UCSD-AML1 (cell line): ENCODE results near the gene BEST4.
"Not testable (repeated sequence)": the region's sequence is repeated elsewhere in the genome, so short reads cannot be mapped to it uniquely, and the experiment has no call there.

Experiments
- DNase-seq: peaks from one replicate; lab custom pipeline; 2025; ENCODE audit not compliant: unreplicated experiment; lab: John Stamatoyannopoulos, UW

The BEST4 gene

DNA sequence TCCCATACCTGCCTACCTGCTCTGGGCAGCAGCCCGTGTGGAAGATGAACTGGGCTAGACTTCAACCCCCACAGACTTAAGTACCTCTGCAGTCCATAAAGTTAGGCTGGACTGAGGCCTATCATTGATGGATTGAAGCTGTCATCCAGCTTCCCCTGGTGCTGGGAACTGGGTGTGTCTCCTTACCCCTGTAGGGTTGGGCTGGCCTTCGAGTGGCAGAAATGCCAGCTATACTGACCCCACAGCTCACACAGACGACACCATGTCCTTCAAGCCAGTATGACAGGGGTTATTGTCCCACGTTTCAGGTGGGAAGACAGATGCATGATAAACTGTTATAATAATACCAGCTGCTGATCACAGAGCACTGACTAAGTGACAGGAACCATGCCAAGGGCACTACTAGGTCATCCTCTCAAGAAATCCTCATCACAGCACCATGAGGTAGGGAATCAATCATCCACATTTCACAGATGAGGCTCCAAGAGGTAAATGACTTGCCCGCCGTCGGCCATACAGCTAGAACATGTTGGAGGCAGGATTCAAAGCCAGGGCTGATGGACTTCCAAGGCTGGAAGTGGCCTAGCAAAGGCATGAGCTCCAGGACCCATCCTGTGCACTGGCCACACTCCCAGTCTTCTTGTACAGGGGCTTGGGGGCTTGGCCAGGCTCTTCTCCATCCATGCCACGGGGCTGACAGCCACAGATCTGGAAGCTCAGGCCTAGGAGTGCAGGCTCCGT lies at the start of gene BEST4:
Gene BEST4, minus strand, starts transcription at position 51 of the 741 bp plus-strand sequence. CDS start 465 bp downstream, outside the sequence.
- DNase-seq = no peak

DNA sequence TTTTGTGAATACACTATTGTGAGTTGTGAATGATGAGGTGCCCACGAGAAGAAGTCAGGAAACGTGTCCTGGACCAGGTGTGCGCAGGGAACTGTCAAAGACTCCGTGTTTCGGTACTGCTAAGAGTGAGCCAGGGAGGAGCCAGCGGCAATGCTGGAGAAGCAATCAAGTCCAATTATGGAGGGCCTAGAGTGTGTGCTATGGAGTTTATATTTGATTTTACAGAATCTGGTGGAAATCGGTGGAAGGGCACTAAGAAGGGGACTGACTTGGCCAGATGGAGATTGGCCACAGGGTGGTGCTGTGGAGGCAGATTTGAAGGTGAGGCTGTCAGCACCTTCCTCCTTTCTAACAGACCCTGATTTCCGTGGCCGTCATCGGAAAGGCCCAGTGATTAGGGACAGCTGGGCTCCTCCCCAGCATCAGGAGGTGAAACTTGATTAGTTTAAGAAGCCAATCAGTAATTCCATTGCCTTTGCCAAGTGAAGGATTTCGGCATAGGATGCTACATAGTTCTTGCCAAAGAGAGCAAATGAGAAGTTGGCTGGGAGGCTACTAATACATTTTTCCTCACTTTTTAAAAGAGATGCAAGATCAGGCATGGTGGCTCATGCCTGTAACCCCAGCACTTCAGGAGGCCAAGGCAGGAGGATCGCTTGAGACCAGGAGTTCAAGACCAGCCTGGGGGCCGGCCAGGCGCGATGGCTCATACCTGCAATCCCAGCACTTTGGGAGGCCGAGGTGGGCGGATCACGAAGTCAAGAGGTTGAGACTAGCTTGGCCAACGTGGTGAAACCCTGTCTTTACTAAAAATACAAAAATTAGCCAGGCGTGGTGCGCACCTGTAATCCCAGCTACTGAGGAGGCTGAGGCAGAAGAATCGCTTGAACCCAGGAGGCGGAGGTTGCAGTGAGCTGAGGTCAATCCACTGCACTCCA lies 48.0 kb upstream of the BEST4 start:
- peak; percentile 82 for DNase-seq

DNA sequence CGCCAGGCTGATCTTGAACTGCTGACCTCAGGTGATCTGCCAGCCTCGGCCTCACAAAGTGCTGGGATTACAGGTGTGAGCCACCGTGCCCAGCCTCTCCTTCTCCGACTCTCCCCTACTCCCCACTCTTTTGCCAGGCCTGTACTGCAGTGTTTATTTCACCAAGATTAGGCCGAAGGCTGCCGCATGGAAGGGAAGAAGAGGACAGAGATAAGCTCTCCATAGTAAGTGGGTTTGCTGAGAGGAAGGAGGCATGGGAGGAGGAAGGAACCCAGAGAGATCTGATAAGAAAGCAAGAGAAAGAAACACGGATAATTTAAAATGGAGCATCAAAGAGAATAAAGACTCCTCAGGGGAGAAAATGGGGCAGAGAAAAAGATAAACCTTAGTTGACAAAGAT lies 46.4 kb upstream of the BEST4 start:
- no peak for DNase-seq

DNA sequence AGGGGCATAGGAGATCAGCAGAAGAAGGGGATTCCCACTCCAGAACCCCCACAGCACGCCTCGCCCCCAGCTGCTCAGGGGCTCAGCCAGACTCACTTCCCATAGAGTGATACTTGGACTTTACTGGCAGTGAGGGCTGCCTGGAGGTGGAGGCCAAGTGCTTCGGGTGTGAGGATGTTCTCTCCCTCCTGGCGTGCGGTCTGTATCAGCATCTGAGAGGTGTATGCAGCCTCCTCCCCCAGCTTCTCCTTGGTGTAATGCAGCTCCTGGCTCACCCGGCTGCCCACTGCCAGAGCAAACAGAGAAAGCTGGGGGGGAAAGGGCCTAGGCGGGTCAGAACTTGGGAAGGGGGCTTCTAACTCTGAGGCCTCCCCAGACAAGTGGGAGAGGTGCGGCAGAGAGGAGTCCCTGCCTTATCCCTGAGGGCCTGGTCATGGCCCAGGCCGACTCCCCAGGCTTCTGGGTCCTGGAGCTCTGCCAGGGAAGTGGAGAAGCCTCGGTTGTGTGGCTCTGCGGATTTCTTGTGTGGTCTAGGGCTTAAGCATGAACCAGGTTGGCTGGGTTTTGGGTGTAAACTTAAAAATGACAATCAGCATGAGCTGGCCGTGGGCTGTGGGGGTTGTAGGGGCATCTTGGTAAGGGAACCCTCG lies 44.2 kb upstream of the BEST4 start:
- DNase-seq = no peak

DNA sequence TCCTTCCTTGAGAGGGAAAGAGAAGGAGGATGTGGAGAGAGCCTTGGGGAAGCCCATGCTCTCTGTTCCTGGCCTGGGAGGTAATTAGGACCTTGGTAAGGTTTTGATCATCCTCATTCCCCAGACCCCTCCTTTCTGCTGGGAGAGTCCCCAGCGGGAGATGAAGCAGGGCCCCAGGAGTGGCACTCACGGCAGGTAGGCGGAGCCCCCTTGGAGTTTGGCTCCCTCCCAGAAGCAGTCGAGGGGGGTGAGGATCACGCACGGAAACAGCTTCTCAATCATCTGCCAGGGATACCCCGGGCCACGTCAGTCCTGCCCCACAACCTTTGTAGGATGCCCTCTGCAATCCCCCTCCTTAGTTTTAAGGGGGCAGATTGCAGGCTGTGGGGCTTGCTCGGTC lies 43.5 kb upstream of the BEST4 start:
- DNase-seq = no peak

DNA sequence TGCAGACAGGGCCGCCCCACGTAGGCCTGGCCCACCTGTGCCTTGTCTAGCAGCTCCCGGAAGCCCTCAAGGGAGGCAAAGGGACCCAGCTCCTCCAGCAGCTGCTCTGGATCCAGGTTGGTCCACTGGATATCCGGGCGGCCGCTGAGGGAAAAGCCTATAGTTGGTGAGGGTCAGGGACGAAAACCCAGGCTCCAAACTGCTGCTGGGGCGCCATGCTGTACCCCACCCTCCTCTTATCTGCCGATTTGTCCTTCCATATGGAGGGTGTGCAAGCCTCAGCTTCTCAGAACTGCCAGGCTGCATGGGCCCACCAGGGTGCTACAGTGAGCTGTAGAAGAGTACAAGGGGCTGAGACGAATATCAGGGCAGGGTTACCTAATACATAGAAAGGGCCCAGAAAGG lies 42.9 kb upstream of the BEST4 start:
- DNase-seq = no peak

DNA sequence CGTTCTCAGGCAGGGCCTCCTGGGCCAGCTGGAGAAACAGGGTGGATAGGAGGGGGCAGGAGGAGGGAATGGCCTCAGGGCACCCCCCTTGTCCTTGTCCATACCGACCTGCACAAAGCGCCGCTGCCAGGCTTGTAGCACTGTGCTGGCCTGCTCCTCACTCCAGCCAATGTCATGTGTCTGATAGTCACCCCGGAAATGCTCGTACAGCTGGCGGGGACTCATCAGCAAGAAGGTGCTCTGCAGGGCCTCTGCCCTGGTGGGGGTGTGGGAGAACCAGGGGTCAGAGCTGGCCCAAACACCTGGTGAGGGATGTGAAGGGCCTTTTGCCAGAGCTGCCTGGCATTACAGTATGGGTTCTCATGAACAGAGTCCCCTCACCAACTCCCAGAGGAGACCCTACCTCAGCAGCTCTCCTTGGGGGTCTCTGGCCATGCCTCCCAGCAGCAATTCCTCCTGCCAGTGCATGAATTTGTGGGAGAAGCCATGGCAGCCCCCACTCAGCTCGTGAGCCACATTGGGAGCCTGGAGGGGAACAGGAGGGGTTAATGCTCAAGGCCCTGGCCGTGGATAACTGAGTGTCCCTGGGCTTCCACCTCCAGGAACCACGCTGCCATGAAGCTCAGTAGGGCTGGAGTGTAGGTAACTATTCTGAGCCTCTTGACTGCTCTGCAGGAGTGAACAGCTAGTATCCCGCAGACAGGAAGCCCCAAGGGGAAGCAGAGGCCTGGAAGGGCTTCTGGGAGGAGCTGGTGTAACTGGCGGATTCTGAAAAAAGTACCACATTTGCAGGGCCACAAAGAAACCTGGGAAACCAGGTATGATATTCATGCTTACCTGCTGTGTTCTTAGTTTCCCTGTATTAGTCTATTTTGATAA lies 41.8 kb upstream of the BEST4 start:
- peak; percentile 53 for DNase-seq

DNA sequence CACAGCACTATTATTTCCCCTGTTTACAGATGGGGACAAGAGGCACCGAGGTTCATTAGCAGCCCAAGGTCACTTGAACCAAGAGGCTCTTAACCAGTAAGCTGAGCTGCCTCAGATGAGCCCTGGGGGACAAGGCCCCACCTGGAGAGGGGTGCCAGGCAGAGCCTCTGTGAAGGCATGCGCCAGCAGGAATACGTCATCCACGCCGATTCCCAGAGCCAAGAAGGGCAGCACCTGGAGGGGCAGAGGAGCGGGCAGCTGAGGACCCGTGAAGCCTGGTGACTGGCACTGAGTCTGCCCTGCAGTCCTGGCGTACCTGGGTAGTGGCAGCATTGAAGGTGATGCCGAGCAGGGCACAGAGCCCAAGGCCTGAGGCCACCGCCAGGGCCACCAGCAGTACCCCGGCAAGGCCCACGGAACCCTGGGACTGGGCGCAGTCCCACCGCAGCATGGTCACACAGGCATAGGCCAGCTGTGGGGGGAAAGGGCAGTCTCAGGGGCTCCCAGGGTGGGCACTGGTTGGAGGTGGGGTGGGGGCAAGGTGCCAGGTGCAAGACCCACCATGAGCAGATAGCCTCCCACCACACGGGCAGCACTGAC lies 41.0 kb upstream of the BEST4 start:
- DNase-seq = no peak

DNA sequence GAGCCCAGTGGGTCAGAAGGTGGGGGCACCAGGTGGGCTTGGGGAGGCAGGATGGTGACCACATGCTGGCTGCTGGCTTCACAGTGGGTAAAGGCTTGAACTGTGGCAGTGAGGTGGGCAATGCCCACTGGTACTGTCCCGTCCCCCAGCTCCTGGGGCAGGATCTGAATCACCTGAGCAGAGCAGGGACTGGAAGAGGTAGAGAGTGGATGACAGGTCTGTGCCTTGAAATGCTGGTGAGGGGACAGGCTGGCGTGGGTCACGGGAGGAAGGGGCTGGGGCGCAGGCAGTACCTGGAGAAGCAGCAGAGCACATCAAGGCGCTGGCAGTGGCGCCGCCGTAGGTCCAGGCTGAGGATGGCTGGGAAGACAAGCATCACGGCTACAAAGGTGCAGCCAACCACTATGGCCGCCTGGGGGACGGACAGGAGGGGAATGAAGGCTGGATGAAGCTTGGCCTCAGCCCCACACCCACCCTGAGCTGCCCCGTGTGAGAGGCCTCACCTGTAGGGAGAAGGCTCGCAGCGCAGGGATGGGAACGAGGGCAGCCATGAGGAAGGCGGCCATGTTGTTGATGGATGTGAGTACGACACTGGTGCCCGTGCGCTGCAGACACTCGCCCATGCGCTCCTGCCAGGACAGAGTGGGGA lies 40.2 kb upstream of the BEST4 start:
- DNase-seq = no peak

DNA sequence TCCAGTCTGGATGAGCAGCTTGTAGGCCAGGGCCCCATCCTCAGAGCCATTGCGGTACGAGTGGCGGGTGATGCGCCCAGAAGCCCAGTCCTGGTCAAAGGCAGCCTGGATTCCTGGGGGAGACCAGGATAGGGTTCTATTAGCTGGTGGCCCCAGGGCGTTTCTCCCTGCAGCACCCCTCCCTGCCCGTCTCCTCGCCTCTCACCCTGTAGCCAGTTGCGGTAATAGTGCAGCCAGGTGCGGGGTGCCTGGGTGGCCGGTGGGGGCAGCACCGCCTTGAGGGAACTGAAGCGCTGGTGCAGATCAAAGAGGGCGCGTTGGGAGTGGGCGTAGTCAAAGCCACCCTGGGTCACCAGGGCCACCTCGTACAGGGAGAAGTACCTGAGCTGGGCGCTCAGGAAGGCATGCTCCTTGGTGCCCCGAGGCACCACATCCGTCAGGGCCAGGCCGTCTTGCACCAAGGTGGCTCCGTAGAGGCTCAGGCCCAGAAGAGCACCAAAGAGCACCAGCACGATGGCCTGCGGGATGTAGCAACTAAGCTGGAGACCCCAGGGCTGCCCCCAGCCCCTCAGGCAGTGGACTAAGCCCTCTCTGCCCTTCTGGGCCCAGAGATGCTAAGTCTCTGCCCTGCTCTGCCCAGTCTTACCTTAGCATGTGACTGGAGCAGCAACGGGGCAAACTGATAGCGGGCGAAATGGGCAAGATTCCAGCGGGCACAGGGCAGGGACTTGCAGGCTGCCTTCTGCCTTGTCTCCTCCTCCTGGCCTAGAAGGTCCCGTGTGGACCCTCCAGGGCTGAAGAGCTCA lies 39.4 kb upstream of the BEST4 start:
- no peak for DNase-seq

DNA sequence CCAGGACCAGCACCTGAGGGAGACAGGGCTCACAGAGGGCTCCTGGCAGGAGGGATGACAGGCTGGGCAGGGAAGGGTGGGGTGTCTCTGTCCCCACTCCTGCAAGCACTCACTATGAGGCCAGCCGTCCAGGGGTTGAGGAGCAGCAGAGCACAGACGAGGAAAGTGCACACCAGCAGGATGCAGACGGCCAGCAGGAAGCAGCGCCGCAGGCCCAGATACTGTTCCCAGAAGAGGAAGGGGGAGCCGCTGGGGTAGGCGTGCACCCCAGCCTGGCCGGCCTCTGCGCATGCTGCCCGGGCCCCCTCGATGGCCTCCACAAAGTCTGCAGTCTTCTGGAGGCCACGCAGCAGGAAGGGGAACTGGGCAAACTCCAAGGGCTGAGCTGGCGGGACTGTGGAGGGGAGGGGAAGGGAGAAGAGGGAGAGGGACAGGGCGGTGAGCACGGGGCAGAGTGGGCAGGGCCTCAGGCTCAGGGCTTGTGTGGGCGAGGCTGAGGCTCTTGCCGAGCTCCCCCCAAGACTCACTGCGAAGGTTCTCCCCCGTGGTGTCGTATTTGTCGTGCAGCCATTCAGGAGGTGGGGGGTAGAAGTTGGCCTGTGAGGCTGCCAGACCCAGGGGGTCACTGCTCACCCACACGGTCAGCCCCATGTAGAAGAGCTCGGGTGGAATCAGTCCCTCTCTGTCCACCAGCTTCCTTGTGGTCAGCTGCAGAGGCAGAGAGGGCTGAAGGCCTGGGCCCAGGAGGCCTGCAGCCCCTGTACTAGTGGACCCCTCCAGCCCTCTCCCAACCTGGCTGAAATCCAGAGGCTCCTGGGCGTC lies 38.6 kb upstream of the BEST4 start:
- DNase-seq = peak; percentile 87

DNA sequence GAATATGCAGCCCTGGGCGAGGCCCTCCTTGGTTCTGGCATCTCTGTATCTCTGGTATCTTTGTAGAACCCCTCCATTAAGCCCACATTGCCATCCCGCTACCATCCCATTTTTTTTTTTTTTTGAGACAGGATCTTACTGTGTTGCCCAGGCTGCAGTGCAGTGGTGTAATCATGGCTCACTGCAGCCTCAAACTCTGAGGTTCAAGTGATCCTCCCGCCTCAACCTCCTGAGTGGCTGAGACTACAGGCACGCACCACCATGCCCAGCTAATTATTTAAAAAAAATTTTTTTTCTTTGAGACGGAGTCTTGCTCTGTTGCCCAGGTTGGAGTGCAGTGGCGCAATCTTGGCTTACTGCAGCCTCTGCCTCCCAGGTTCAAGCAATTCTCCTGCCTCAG lies 36.4 kb upstream of the BEST4 start:
- DNase-seq = not testable (repeated sequence)

DNA sequence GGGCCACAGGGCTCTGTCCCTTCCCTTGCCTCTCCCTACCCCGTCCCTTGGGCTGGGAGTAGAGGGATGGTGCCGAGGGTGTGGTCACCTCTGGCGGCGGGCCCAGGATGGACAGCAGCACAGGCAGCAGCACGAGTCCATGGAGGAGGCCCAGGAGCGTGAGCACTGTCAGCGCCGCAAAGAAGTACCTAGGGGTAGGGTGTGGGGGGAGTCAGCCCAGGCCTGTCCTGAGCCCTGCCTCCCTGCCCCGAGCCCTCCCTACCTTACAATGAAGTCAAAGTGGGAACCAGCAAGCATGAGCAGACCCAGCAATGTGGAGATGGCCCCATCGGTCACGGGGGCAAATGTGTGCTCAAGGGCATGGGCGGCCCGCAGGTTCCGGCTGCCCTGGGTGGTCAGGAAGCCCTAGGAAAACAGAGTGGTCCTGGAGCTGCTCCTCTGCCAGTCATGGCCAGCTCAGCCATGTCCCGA lies 35.0 kb upstream of the BEST4 start:
- no peak for DNase-seq

DNA sequence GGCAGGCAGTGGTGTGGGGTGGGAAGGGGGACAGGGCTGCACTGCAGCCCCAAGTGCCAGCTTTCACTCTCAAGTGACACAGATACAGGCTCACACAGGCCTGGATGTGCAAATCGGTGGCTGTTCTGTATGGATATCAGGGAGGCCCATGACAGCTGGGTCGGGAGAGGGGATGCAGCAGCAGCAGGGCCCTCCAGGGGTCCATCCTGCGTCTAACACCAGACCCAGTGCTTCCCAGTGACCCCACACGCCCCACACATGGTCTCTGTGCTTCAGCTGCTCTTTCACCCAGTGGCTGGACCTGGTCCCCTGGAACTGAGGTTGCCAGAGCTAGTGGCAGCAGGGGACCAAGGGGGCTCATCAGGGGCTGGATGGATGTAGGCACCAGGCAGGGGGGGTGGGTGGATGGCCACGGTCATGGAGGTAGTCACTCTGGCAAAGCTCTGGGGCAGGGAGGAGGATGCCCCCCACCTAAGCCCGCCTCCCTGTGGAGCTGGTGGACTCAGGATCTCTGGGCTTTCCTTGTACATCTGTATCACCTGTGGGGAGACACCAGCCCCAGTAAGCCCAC lies 34.2 kb upstream of the BEST4 start:
- DNase-seq = no peak

DNA sequence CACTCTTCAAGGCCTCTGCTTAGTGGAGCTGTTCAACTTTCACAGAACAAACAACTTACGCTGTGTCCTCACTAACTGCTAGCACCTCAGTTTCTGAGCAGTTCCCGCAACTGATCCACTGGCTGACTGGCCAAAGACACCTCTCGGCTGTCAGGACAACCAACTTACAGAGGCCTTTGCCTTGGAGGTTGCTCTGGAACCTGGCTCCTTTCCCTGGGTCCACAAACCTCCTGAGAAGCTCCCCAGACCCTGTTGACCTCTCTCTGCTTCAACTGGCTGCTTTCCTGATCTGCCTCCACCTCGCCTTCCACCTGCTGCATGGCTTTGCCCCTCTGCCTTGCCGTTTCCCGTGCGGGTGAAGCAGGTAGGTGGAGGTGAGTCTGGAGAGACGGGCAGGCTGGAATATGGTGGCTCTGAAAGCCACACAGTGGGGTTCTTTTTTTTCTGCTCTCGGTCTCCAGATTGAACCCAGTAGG lies 33.3 kb upstream of the BEST4 start:
- DNase-seq = no peak

DNA sequence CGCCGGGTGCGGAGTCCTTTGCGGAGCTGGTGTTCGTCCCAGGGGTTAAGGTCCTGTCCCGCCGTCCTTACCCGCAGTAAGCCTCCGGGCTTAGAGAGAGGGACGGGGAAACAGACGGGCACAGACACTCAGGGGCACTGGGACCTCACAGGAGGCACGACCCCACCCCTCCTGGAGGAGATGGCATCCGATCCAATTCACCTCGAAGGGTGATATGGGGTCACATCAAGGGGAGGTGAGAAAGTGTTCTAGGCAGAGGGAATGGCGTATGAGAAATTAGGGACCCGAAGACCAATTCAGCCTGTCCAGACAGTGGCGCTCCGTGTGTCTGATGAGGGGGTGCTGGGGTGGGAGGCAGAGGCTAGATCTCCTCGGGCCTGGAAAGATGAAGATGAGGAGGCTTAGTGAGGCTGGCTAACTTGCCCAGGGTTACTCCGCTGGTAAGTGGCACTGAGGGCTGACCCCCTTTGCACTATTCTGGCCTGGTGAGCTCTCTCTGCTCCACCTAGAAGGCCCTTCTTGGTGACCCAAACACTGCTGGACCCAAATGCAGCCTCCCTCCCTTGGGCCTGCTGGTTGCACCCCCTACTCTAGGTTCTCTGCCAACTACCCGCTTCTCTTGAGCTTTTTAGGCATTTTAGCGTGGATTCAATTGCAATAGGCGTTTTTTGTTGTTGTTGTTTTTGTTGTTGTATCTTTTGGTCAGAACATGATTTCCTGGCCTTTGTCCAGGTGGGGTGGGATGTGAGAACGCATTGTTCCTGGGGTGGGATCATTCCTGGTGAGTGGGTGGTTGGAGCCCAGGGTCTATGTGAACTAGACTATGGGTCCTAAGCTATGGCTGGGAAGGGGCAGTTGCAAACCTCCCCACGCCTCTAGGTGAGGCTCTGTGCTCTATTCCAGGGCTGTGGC lies 32.6 kb upstream of the BEST4 start:
- no peak for DNase-seq
